Gastroesophageal sphincter (tissue), 4 donors: ENCODE data around the gene SENP1. TPM values are rescaled to one million over a fixed set of nuclear protein-coding genes. Genes with fewer than 3 reads are reported as not detected.

Experiments
- ATAC-seq: fragments of 150-250 bp; one replicate; pipeline ENCODE4 v1.9.1; 2016; ENCODE audit warnings: mild to moderate bottlenecking, moderate library complexity
- H3K27ac ChIP-seq, 4 donors: fragments of 200-600 bp; sonication (generic) in 3 of 4; 1 replicate in 3 of 4; 2 replicates in 1 of 4; pipeline ENCODE4 v1.5.1; 2016 to 2019
- H3K27me3 ChIP-seq: fragments of 200-600 bp; sonication (generic); one replicate; pipeline ENCODE4 v1.5.1; 2019
- H3K36me3 ChIP-seq, 2 donors: fragments of 200-600 bp; sonication (generic); one replicate each; pipeline ENCODE4 v1.5.1; 2019; ENCODE audit warnings: control low read depth in 1 of 2
- H3K4me1 ChIP-seq, 3 donors: fragments of 200-600 bp; sonication (generic); 1 replicate in 2 of 3; 2 replicates in 1 of 3; pipeline ENCODE4 v1.5.1; 2016 to 2019; ENCODE audit warnings: control low read depth in 2 of 3
- H3K4me3 ChIP-seq, 2 donors: fragments of 200-600 bp; sonication (generic); one replicate each; pipeline ENCODE4 v1.5.1; 2019; ENCODE audit warnings: mild to moderate bottlenecking in 1 of 2, moderate library complexity in 1 of 2
- H3K9me3 ChIP-seq, 3 donors: fragments of 200-600 bp; sonication (generic); one replicate each; pipeline ENCODE4 v1.5.1; 2017 to 2019; ENCODE audit warnings: control low read depth in 2 of 3
- CTCF ChIP-seq, 4 experiments: fragments of 200-600 bp in 2 of 4; fragments of 450-650 bp in 2 of 4; sonication (generic) in 1 of 4; IDR thresholded peaks; one replicate each; pipeline ENCODE4 v1.5.1; 2017 to 2019; ENCODE audit warnings: antibody characterized with exemption in 4 of 4, mild to moderate bottlenecking in 2 of 4, moderate library complexity in 2 of 4
- EP300 ChIP-seq: sonication (generic); formaldehyde crosslinking; IDR thresholded peaks from one replicate; pipeline ENCODE4 v1.6.1; 2017; ENCODE audit warnings: antibody characterized with exemption, mild to moderate bottlenecking
- POLR2A ChIP-seq, 2 donors: fragments of 450-650 bp; IDR thresholded peaks; one replicate each; pipeline ENCODE4 v1.6.1; 2017; ENCODE audit warnings: antibody characterized with exemption in 2 of 2, mild to moderate bottlenecking in 2 of 2, moderate library complexity in 1 of 2
- POLR2AphosphoS5 ChIP-seq: sonication (generic); formaldehyde crosslinking; IDR thresholded peaks from one replicate; pipeline ENCODE4 v1.6.1; 2017; ENCODE audit warnings: antibody characterized with exemption
- WGBS, 2 donors: methylation state at CpG; one replicate each; pipeline ENCODE4 v1.1.5; 2018; ENCODE audit warnings: low coverage in 1 of 2; 5-methylcytosine and 5-hydroxymethylcytosine counted together
- total RNA-seq, 4 donors: library from RNA; depleted of rRNA; stranded (reverse); fragments of >200 nt; gene quantifications; one replicate each; pipeline ENCODE4 v1.1.0, GENCODE V29; 2016

The SENP1 gene
- total RNA-seq: 10 to 100 TPM; 17.3 to 23.8 (median 20.7) TPM

- no peaks in the 10 kb centered on the region for H3K27me3 ChIP-seq
- H3K4me3 ChIP-seq: peak within 1 kb of the TSS; percentile 74 to 75
- no peaks in the 10 kb centered on the region for H3K9me3 ChIP-seq
- H3K27ac ChIP-seq: peak within 1 kb of the TSS; percentile 47 to 93 (median 91)
- H3K36me3 ChIP-seq: no peaks in the 10 kb centered on the region
- H3K4me1 ChIP-seq: peaks cover 0 to 38% (median 5%) of the 10 kb centered on the region in 3 donors
- TF ChIP-seq CTCF (IDR thresholded peaks at IDR 0.05): peak in 3 of 4 experiments; percentile 40 to 68 (median 43)
- peak; percentile 64 for TF ChIP-seq POLR2AphosphoS5
- peak; percentile 13 to 20 for TF ChIP-seq POLR2A (IDR thresholded peaks at IDR 0.05)
- no peak for TF ChIP-seq EP300
- WGBS, 2 donors: 0% methylated on average over 15 to 36 of the region's 53 CpGs
- ATAC-seq: peak; percentile 97
These were observed at the start of gene SENP1 for GRCh38 chr12:48105867-48106680. Gene SENP1 (minus strand): TSS chr12:48106079. CDS start chr12:48101472, 4,607 bp downstream.

GRCh38 chr12:48151103-48151771 is 45.4 kb upstream of the SENP1 start:
- no peak for TF ChIP-seq POLR2A (IDR thresholded peaks at IDR 0.05)
- TF ChIP-seq EP300: no peak
- no peak for TF ChIP-seq POLR2AphosphoS5
- TF ChIP-seq CTCF (IDR thresholded peaks at IDR 0.05): no peak
- ATAC-seq: no peak
- 68 to 75% methylated on average over 1 to 2 of the region's 2 CpGs for whole genome bisulfite sequencing, 2 donors
- H3K27me3 ChIP-seq: no peaks in the 10 kb centered on the region
- peaks cover 4 to 86% of the 10 kb centered on the region in 2 donors for H3K36me3 ChIP-seq
- H3K9me3 ChIP-seq: no peaks in the 10 kb centered on the region
- peaks cover 0 to 22% (median 2%) of the 10 kb centered on the region in 3 donors for H3K4me1 ChIP-seq
- no peak overlapping the region for H3K27ac ChIP-seq
- H3K4me3 ChIP-seq: no peak overlapping the region

- TF ChIP-seq CTCF (IDR thresholded peaks at IDR 0.05) (no peak), EP300 (no peak), POLR2AphosphoS5 (no peak), POLR2A (IDR thresholded peaks at IDR 0.05) (no peak)
These were observed 40.1 kb upstream of the SENP1 start for GRCh38 chr12:48145981-48146380.

GRCh38 chr12:48143898-48144297 is 38.0 kb upstream of the SENP1 start:
- TF ChIP-seq EP300: no peak
- no peak for TF ChIP-seq CTCF (IDR thresholded peaks at IDR 0.05)
- TF ChIP-seq POLR2AphosphoS5: no peak
- TF ChIP-seq POLR2A (IDR thresholded peaks at IDR 0.05): no peak
- peaks cover 0 to 100% of the 10 kb centered on the region in 2 donors for H3K36me3 ChIP-seq

More at GRCh38 chr12:48145981-48146380, 40.1 kb upstream of the SENP1 start:
- WGBS, 2 donors: 10% methylated on average over 1 of the region's 1 CpG; no CpG with 5 or more reads in 1 of the 2 donors
- Histone ChIP-seq H3K4me3 (no peak overlapping the region), H3K27me3 (no peaks in the 10 kb centered on the region), H3K36me3 (peaks cover 4 to 100% of the 10 kb centered on the region in 2 donors), H3K9me3 (no peaks in the 10 kb centered on the region), H3K27ac (no peak overlapping the region), H3K4me1 (no peaks in the 10 kb centered on the region)
- no peak for ATAC-seq

More at GRCh38 chr12:48143898-48144297, 38.0 kb upstream of the SENP1 start:
- no peak overlapping the region for H3K4me3 ChIP-seq
- H3K4me1 ChIP-seq: no peaks in the 10 kb centered on the region
- WGBS, 2 donors: 93 to 100% methylated on average over 1 to 2 of the region's 2 CpGs
- no peaks in the 10 kb centered on the region for H3K27me3 ChIP-seq
- ATAC-seq: no peak
- H3K27ac ChIP-seq: no peak overlapping the region
- no peaks in the 10 kb centered on the region for H3K9me3 ChIP-seq
